B cell (primary cell): ENCODE measurements around the gene ZFPM1. TPM values are rescaled to one million over a fixed set of nuclear protein-coding genes. Genes with fewer than 3 reads are reported as not detected.

ENCODE experiments used
- ATAC-seq: fragments of 200-7000 bp; cut with Tn5 transposase; one replicate; pipeline ENCODE4 v1.10.0; 2021; ENCODE audit warnings: low read depth, mild to moderate bottlenecking, moderate number of reproducible peaks, moderate library complexity
- CTCF ChIA-PET: fragments of 350-600 bp; sonication (Branson Sonifier 250); formaldehyde crosslinking; loops from one replicate; lab custom pipeline; 2021; ENCODE audit warnings: antibody characterized with exemption, inconsistent platforms; lab: Charles Lee
- POLR2A ChIA-PET: fragments of 350-600 bp; sonication (Branson Sonifier 250); formaldehyde crosslinking; loops from one replicate; lab custom pipeline; 2021; ENCODE audit warnings: antibody characterized with exemption; lab: Charles Lee
- DNase-seq: peaks from one replicate; pipeline ENCODE4 v3.0.0; 2013
- H2AFZ ChIP-seq: 2 replicates; pipeline ENCODE4 v1.6.1; 2012; ENCODE audit warnings: mild to moderate bottlenecking, low read depth, low read length; ENCODE audit not compliant: insufficient read depth, poor library complexity, severe bottlenecking
- H3K27ac ChIP-seq, 2 donors: 1 replicate in 1 of 2; 2 replicates in 1 of 2; pipeline ENCODE4 v1.5.1; 2012 to 2013; ENCODE audit warnings: low read length in 2 of 2, mild to moderate bottlenecking in 2 of 2, moderate library complexity in 1 of 2
- H3K27me3 ChIP-seq, 4 experiments: fragments of 200-600 bp in 1 of 4; sonication (generic) in 1 of 4; replicated peaks in 1 of 4; 1 replicate in 2 of 4; 2 replicates in 2 of 4; pipeline versions ENCODE4 v1.6.1 to v1.7.0; 2013 to 2016; ENCODE audit warnings: low read length in 3 of 4, mild to moderate bottlenecking in 2 of 4, mixed read lengths in 1 of 4, moderate library complexity in 1 of 4; ENCODE audit not compliant: insufficient read depth in 4 of 4, control insufficient read depth in 3 of 4; ENCODE audit errors: control extremely low read depth in 1 of 4
- H3K36me3 ChIP-seq, 2 experiments: replicated peaks in 1 of 2; 1 replicate in 1 of 2; 2 replicates in 1 of 2; pipeline versions ENCODE4 v1.6.1 to v1.7.1; 2013; ENCODE audit warnings: low read length in 1 of 2; ENCODE audit not compliant: insufficient read depth in 2 of 2, control insufficient read depth in 1 of 2; ENCODE audit errors: control extremely low read depth in 1 of 2, extremely low read depth in 1 of 2
- H3K4me1 ChIP-seq, 2 donors: fragments of 200-600 bp in 1 of 2; sonication (generic) in 1 of 2; 1 replicate in 1 of 2; 2 replicates in 1 of 2; pipeline versions ENCODE4 v1.5.1 to v1.6.1; 2013 to 2017; ENCODE audit warnings: low read length in 2 of 2; ENCODE audit not compliant: control insufficient read depth in 2 of 2, insufficient read depth in 2 of 2
- H3K4me2 ChIP-seq: replicated peaks from 2 replicates; pipeline ENCODE3; 2012; ENCODE audit warnings: mild to moderate bottlenecking, low read depth, low read length; ENCODE audit not compliant: poor library complexity, severe bottlenecking
- H3K4me3 ChIP-seq, 5 experiments: fragments of 200-600 bp in 1 of 5; sonication (generic) in 1 of 5; 1 replicate in 3 of 5; 2 replicates in 2 of 5; pipeline versions ENCODE4 v1.5.1 to v1.7.0; 2011 to 2016; ENCODE audit warnings: low read length in 4 of 5, mild to moderate bottlenecking in 4 of 5, low read depth in 2 of 5, control low read depth in 1 of 5, moderate library complexity in 1 of 5; ENCODE audit not compliant: insufficient read depth in 1 of 5; ENCODE audit errors: control extremely low read depth in 1 of 5, extremely low read depth in 1 of 5
- H3K79me2 ChIP-seq: fragments of 200-600 bp; sonication (generic); one replicate; pipeline ENCODE4 v1.6.0; 2016; ENCODE audit warnings: low read length; ENCODE audit not compliant: control insufficient read depth, insufficient read depth
- H3K9ac ChIP-seq: fragments of 200-600 bp; sonication (generic); 2 replicates; pipeline ENCODE4 v1.6.1; 2017; ENCODE audit warnings: mild to moderate bottlenecking, low read length, moderate library complexity
- H3K9me3 ChIP-seq, 3 donors: one replicate each; pipeline versions ENCODE4 v1.6.1 to v1.7.1; 2013; ENCODE audit warnings: low read length in 2 of 3; ENCODE audit not compliant: control insufficient read depth in 2 of 3, insufficient read depth in 1 of 3; ENCODE audit errors: control extremely low read depth in 1 of 3
- H4K20me1 ChIP-seq: 2 replicates; pipeline ENCODE4 v1.6.0; 2012; ENCODE audit warnings: mild to moderate bottlenecking, low read length; ENCODE audit not compliant: insufficient read depth, control insufficient read depth, poor library complexity, severe bottlenecking
- H3K27ac Mint-ChIP-seq: one replicate; pipeline ENCODE4 v1.8.0; 2021; ENCODE audit warnings: mixed read lengths
- H3K27me3 Mint-ChIP-seq: one replicate; pipeline ENCODE4 v1.8.0; 2021; ENCODE audit warnings: mixed read lengths
- H3K4me1 Mint-ChIP-seq: one replicate; pipeline ENCODE4 v1.8.0; 2021; ENCODE audit warnings: mixed read lengths
- H3K4me3 Mint-ChIP-seq: one replicate; pipeline ENCODE4 v1.8.0; 2021; ENCODE audit warnings: mixed read lengths
- H3K9me3 Mint-ChIP-seq: one replicate; pipeline ENCODE4 v1.8.0; 2022; ENCODE audit warnings: mixed read lengths; ENCODE audit not compliant: insufficient read depth
- EZH2 ChIP-seq: IDR thresholded peaks from 2 replicates; pipeline ENCODE4 v1.6.1; 2012; ENCODE audit warnings: borderline replicate concordance, low read depth, mild to moderate bottlenecking, moderate library complexity, low read length; ENCODE audit not compliant: insufficient read depth, poor library complexity, severe bottlenecking
- WGBS: methylation state at CpG from one replicate; pipeline ENCODE4 v1.1.5; 2013; ENCODE audit warnings: missing lambda C conversion rate; ENCODE audit not compliant: insufficient coverage; 5-methylcytosine and 5-hydroxymethylcytosine counted together
- intact Hi-C: fragments of 100-400 bp; cut with micrococcal nuclease; formaldehyde crosslinking; loops from one replicate; pipeline ENCODE4 v1.10.0; 2022
- polyA plus RNA-seq: library from polyadenylated mRNA; depleted of rRNA; stranded (reverse); fragments of >200 nt; gene quantifications from 2 replicates; pipeline ENCODE4 v1.2.3, GENCODE V29; 2012
- total RNA-seq, 2 donors: library from RNA; stranded (reverse); fragments of 120-200 nt in 1 of 2; gene quantifications; 1 replicate in 1 of 2; 2 replicates in 1 of 2; pipeline versions ENCODE4 v1.2.3 to v1.2.4, GENCODE V29; 2013 to 2022
- TF ChIP-seq, protein P1 (sequence below): fragments of 200-600 bp; IDR thresholded peaks from one replicate; pipeline ENCODE4 v1.8.0; 2022; ENCODE audit warnings: antibody characterized with exemption, mild to moderate bottlenecking

ZFPM1 gene
- total and polyA plus RNA-seq, 2 donors (not counting 1 experiment from before 2014, with no cell fraction given), result 4.3 to 34.6 TPM

- no peak overlapping the region for H3K27ac Mint-ChIP-seq
- ATAC-seq (no peak), DNase-seq (no peak)
- Histone ChIP-seq H3K4me1 (peaks cover 7 to 9% of the 10 kb centered on the region in 2 donors), H3K27ac (no peak overlapping the region), H3K36me3 (no peaks in the 10 kb centered on the region), H3K27me3 (no peaks in the 10 kb centered on the region), H3K4me2 (no peak overlapping the region), H3K79me2 (no peaks in the 10 kb centered on the region), H2AFZ (no peak overlapping the region), H3K9ac (no peak overlapping the region), H4K20me1 (no peaks in the 10 kb centered on the region), H3K4me3 (no peak overlapping the region), H3K9me3 (peaks cover 0 to 6% (median 0%) of the 10 kb centered on the region in 3 donors)
- WGBS, result 93% methylated on average over 20 of the region's 24 CpGs
- ChIA-PET POLR2A (no interaction called here), CTCF (interaction anchor here (0.5 to 1.5 kb wide), 5 partner anchors 89 to 569 kb away, joined by 3 to 5 read pairs (median 4); no protein-coding TSS in a partner anchor)
- H3K27me3 Mint-ChIP-seq, result no peaks in the 10 kb centered on the region
- no peak overlapping the region for H3K4me3 Mint-ChIP-seq
- no peaks in the 10 kb centered on the region for H3K9me3 Mint-ChIP-seq
- H3K4me1 Mint-ChIP-seq, result peaks cover 4% of the 10 kb centered on the region
- intact Hi-C loops, result loop anchor here (5.0 kb wide), 1 partner anchor 41 kb away; no protein-coding TSS in a partner anchor
- TF ChIP-seq EZH2, result no peak
- TF ChIP-seq, protein P1, sequence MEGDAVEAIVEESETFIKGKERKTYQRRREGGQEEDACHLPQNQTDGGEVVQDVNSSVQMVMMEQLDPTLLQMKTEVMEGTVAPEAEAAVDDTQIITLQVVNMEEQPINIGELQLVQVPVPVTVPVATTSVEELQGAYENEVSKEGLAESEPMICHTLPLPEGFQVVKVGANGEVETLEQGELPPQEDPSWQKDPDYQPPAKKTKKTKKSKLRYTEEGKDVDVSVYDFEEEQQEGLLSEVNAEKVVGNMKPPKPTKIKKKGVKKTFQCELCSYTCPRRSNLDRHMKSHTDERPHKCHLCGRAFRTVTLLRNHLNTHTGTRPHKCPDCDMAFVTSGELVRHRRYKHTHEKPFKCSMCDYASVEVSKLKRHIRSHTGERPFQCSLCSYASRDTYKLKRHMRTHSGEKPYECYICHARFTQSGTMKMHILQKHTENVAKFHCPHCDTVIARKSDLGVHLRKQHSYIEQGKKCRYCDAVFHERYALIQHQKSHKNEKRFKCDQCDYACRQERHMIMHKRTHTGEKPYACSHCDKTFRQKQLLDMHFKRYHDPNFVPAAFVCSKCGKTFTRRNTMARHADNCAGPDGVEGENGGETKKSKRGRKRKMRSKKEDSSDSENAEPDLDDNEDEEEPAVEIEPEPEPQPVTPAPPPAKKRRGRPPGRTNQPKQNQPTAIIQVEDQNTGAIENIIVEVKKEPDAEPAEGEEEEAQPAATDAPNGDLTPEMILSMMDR, result no peak
These were observed 12.2 kb upstream of the ZFPM1 start for GRCh38 chr16:88440686-88441405.

- intact Hi-C loops, result loop anchor here (5.0 kb wide), 1 partner anchor 41 kb away; no protein-coding TSS in a partner anchor
- H3K4me2 ChIP-seq, result no peak overlapping the region
- H3K27ac ChIP-seq, result no peak overlapping the region
- no peaks in the 10 kb centered on the region for H3K27me3 ChIP-seq
- Mint-ChIP-seq H3K4me3 (no peak overlapping the region), H3K9me3 (no peaks in the 10 kb centered on the region), H3K27me3 (no peaks in the 10 kb centered on the region), H3K27ac (no peak overlapping the region), H3K4me1 (peaks cover 4% of the 10 kb centered on the region)
- no peaks in the 10 kb centered on the region for H4K20me1 ChIP-seq
- no peak for DNase-seq
- TF ChIP-seq, protein P1, result no peak
- no peak for TF ChIP-seq EZH2
- H3K9me3 ChIP-seq, result peaks cover 0 to 6% (median 0%) of the 10 kb centered on the region in 3 donors
- peaks cover 7 to 9% of the 10 kb centered on the region in 2 donors for H3K4me1 ChIP-seq
- 93% methylated on average over 14 of the region's 14 CpGs for WGBS
- H3K4me3 ChIP-seq, result no peak overlapping the region
- no peak overlapping the region for H2AFZ ChIP-seq
- ATAC-seq, result no peak
- H3K79me2 ChIP-seq, result no peaks in the 10 kb centered on the region
- no peaks in the 10 kb centered on the region for H3K36me3 ChIP-seq
- ChIA-PET CTCF (interaction anchor here (0.5 to 1.5 kb wide), 5 partner anchors 89 to 570 kb away, joined by 3 to 5 read pairs (median 4); no protein-coding TSS in a partner anchor), POLR2A (no interaction called here)
- H3K9ac ChIP-seq, result no peak overlapping the region
These were observed 11.6 kb upstream of the ZFPM1 start for GRCh38 chr16:88441460-88441859.
